HG03025 (cell line): ENCODE data around the gene PRKN.

Source experiments
- ATAC-seq: cut with Tn5 transposase; IDR thresholded peaks from one replicate; pipeline ENCODE4 v1.9.1; 2021; ENCODE audit warnings: mild to moderate bottlenecking, moderate library complexity; ENCODE audit not compliant: unreplicated experiment, low FRiP score

PRKN gene

DNA sequence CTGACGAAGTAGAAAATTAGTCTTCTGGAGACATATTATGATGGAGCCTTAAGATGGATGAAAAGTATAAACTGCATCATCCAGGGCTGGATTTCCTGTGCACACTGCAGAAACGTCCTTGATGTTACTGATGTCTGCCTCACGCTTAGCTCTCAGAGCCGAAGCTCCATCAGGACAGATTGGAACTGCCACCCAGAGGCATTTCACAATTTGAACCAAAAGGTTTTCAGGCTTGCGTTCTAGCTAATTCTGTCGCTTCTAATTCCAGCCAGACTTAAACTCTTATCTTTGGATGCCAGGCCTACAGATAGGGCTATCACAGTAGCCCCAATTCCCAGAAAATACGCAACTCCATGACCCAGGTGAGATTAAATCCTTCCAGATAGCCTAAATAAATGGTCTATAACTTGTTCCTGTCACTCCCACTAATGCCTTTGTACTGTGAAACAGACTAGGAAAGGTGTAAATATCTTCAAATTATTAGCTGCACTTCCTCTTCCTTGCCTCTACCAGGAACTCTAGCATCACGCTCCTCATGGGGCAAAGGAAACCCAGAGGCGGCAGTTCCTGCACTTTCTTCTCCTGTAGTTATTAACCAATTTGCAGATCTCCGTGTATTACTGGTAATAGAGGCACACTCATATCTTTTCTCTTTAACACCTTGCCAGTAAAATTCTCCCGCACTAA lies 634.6 kb downstream of the PRKN start:
- ATAC-seq: no peak

- ATAC-seq: no peak
Measured at GRCh38 chr6:162090734-162091133, 636.8 kb downstream of the PRKN start.

GRCh38 chr6:162088091-162088490 lies 639.5 kb downstream of the PRKN start:
- ATAC-seq: no peak

DNA sequence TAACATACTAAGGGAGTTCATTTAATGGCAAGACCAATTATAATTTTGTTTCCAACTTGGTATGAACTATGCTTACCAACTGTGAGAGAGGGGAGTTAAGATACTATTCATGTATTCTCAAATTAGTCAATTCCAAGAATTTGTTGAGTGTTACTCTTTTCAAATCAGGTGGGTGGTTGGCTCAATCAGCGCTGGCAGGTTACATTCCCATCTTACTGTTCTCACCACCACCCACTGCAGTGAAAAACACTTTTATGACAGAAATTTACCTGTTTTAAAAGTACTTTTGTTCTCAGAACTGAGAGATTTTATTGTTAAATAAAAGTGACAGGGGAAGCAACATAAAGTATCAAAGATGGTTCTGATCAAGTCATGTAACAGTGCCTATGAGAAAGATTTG lies 642.0 kb downstream of the PRKN start:
- no peak for ATAC-seq

GRCh38 chr6:162082520-162082919 lies 645.0 kb downstream of the PRKN start:
- ATAC-seq: no peak

- ATAC-seq: no peak
Measured at GRCh38 chr6:162078667-162079066, 648.9 kb downstream of the PRKN start.

DNA sequence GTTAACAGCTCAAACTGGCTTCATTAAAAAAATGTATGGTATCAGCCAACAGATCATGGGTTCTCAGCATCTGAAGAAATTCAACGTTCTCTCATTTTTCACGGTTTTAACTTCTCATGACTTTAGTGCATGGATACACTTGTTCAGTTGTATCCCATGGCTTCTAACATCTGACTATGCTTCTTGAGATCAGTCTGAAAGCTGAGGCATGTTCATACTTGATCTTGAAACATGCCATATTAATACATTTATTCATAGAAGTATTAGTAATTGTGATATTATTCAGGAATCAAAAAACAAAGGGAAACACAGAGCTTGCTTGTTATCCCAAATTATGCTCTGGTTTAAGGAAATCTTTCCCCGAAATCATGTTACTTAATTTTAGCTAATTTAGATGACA lies 649.4 kb downstream of the PRKN start:
- ATAC-seq: no peak

GRCh38 chr6:162076816-162077215 lies 650.8 kb downstream of the PRKN start:
- no peak for ATAC-seq

- ATAC-seq: no peak
Measured at GRCh38 chr6:162074641-162075275, 652.8 kb downstream of the PRKN start.

DNA sequence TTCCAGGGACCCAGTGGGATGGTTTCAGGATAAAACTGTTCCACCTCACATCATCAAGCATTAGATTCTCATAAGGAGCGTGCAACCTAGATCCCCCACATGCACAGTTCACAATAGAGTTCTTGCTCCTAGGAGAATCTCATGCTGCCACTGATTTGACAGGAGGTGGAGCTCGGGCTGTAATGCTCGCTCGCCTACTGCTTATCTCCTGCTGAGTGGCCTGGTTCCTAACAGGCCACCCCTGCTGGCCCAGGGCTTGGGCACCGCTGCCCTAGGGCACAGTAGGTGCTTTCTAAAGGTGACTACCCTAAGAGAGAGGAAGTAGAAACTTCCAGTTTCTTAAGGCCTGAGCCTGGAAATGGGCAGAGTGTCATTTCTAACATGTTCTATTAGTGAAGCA lies 656.9 kb downstream of the PRKN start:
- ATAC-seq: no peak

DNA sequence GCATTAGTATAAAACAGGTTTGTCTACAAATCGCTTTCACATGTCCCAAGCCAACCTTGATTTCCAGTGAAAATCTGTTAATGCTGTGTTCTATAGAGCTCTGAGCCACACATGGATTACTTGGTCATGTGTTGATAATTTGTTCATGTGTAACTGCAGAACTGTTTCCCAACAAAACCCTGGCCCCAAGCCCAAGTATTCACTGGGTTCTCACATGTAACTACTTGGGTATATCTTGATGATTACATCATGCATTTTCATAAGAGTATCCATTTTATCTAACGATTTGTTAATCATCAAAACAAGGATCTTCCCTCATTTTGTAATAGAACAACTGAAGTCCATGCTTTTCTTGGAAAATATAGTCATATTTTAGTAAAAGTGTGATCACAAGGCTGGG lies 657.6 kb downstream of the PRKN start:
- ATAC-seq: no peak

- no peak for ATAC-seq
Measured at GRCh38 chr6:162068340-162068739, 659.2 kb downstream of the PRKN start.

- ATAC-seq: no peak
Measured at GRCh38 chr6:162063666-162064065, 663.9 kb downstream of the PRKN start.

DNA sequence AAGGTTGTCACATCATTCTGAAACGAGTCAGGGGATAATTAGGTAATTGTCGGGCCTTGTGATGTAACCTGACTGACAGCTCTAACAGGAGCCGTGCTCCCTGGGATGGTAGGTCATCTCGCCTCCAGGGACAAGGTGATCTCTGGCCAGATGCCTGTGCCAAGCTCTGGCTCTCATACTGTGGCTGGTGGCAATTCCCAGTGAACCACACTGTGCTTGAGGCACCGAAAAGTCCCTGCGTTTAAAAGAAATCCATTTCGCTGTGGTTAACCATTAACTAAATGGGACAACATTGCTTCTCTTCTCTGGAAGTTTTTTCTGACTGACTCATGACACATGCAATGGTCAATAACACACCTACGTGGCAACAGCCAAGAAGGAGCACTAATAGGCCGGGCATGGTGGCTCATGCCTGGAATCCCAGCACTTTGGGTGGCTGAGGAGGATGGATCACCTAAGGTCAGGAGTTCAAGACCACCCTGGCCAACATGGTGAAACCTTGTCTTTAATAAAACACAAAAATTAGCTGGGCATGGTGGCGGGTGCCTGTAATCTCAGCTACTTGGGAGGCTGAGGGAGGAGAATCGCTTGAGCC lies 669.2 kb downstream of the PRKN start:
- ATAC-seq: no peak

- ATAC-seq: no peak
Measured at GRCh38 chr6:162056745-162057144, 670.8 kb downstream of the PRKN start.

DNA sequence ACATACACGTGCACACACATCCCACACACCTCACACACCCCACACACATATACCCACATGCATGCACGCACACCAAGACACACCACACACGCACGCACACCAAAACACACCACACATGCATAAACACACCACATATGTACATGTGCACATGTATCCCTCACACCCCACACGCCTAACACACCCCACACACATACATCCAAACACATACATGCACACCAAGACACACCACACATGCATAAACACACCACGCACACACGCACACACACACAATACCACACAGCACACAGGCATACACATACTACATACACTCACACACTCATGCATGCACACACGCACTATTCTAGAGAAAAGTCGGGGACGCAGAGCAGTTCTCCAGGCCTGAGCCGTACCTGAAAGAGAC lies 671.5 kb downstream of the PRKN start:
- no peak for ATAC-seq

- no peak for ATAC-seq
Measured at GRCh38 chr6:162055365-162055764, 672.2 kb downstream of the PRKN start.

GRCh38 chr6:162053084-162053483 lies 674.5 kb downstream of the PRKN start:
- ATAC-seq: no peak

GRCh38 chr6:162050579-162050978 lies 677.0 kb downstream of the PRKN start:
- ATAC-seq: no peak

- ATAC-seq: no peak
Measured at GRCh38 chr6:162046324-162046723, 681.2 kb downstream of the PRKN start.

DNA sequence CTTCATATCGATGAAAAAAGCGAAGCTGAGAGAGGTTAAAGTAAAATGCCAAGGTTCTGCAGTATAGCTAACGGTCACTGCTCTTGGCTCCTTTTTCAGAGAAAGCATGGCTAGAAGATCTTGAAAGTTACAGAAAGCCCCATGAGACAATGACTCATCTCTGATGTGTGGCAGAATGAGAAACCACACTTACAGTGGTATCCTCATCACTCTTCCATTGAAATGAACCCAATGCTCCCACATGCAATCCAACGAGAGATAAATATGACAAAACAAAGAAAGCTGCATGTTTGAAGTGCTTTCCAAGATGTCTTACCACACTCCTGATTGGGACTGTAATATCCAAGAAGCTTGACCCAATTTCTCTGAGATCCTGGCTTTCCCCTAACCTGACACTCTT lies 694.9 kb downstream of the PRKN start:
- ATAC-seq: no peak
